Mucosa of rectum (tissue), 2 donors: Measurements from ENCODE around the gene APOL2.
"Not testable (repeated sequence)": the region's sequence is repeated elsewhere in the genome, so short reads cannot be mapped to it uniquely, and the experiment has no call there.

Experiments
- H3K27ac ChIP-seq, 2 donors: one replicate each; pipeline ENCODE4 v1.7.0; 2013; ENCODE audit warnings: inconsistent platforms in 2 of 2, low read depth in 2 of 2, low read length in 2 of 2
- H3K27me3 ChIP-seq, 2 donors: one replicate each; pipeline ENCODE4 v1.7.0; 2013; ENCODE audit warnings: low read length in 2 of 2; ENCODE audit not compliant: control insufficient read depth in 2 of 2, insufficient read depth in 2 of 2
- H3K36me3 ChIP-seq, 2 donors: one replicate each; pipeline ENCODE4 v1.7.0; 2013; ENCODE audit warnings: low read length in 2 of 2; ENCODE audit not compliant: control insufficient read depth in 2 of 2, insufficient read depth in 2 of 2
- H3K4me1 ChIP-seq, 2 donors: one replicate each; pipeline ENCODE4 v1.7.0; 2013; ENCODE audit warnings: low read length in 2 of 2, mild to moderate bottlenecking in 1 of 2; ENCODE audit not compliant: control insufficient read depth in 2 of 2, insufficient read depth in 2 of 2
- H3K4me3 ChIP-seq, 2 donors: one replicate each; pipeline ENCODE4 v1.7.0; 2013; ENCODE audit warnings: low read length in 2 of 2
- H3K9ac ChIP-seq, 2 donors: one replicate each; pipeline ENCODE4 v1.7.0; 2013; ENCODE audit warnings: low read length in 2 of 2, low read depth in 1 of 2, mild to moderate bottlenecking in 1 of 2
- H3K9me3 ChIP-seq, 2 donors: one replicate each; pipeline ENCODE4 v1.7.0; 2013; ENCODE audit warnings: low read length in 2 of 2; ENCODE audit not compliant: control insufficient read depth in 2 of 2
- donor health status: healthy.
- donor health status: Normal muscosa, but diverticular disease.

The APOL2 gene

GRCh38 chr22:36193577-36193976 lies 45.8 kb downstream of the APOL2 start:
- Histone ChIP-seq H3K4me1 (peaks cover 4% of the 10 kb centered on the region in 2 donors), H3K9ac (no peak overlapping the region), H3K36me3 (no peaks in the 10 kb centered on the region), H3K27ac (no peak overlapping the region), H3K9me3 (no peaks in the 10 kb centered on the region), H3K4me3 (no peak overlapping the region), H3K27me3 (no peaks in the 10 kb centered on the region)

GRCh38 chr22:36193171-36193570 lies 46.2 kb downstream of the APOL2 start:
- Histone ChIP-seq H3K27ac (no peak overlapping the region), H3K4me3 (no peak overlapping the region), H3K27me3 (no peaks in the 10 kb centered on the region), H3K9me3 (no peaks in the 10 kb centered on the region), H3K4me1 (peaks cover 4% of the 10 kb centered on the region in 2 donors), H3K9ac (no peak overlapping the region), H3K36me3 (no peaks in the 10 kb centered on the region)

- Histone ChIP-seq H3K4me1 (peaks cover 2 to 4% of the 10 kb centered on the region in 2 donors), H3K27ac (no peak overlapping the region), H3K4me3 (no peak overlapping the region), H3K9ac (no peak overlapping the region), H3K27me3 (no peaks in the 10 kb centered on the region), H3K36me3 (no peaks in the 10 kb centered on the region), H3K9me3 (no peaks in the 10 kb centered on the region)
These were observed 46.8 kb downstream of the APOL2 start for GRCh38 chr22:36192542-36192941.

GRCh38 chr22:36191106-36191836 lies 48.1 kb downstream of the APOL2 start:
- Histone ChIP-seq H3K4me1 (peaks cover 0 to 4% of the 10 kb centered on the region in 2 donors), H3K27me3 (no peaks in the 10 kb centered on the region), H3K9me3 (no peaks in the 10 kb centered on the region), H3K27ac (peak overlapping the region in 1 of 2 donors; percentile 16), H3K4me3 (no peak overlapping the region), H3K9ac (no peak overlapping the region), H3K36me3 (no peaks in the 10 kb centered on the region)

- H3K9me3 ChIP-seq, H3K9ac ChIP-seq: not testable (repeated sequence)
These were observed 51.5 kb downstream of the APOL2 start for GRCh38 chr22:36187862-36188261.

DNA sequence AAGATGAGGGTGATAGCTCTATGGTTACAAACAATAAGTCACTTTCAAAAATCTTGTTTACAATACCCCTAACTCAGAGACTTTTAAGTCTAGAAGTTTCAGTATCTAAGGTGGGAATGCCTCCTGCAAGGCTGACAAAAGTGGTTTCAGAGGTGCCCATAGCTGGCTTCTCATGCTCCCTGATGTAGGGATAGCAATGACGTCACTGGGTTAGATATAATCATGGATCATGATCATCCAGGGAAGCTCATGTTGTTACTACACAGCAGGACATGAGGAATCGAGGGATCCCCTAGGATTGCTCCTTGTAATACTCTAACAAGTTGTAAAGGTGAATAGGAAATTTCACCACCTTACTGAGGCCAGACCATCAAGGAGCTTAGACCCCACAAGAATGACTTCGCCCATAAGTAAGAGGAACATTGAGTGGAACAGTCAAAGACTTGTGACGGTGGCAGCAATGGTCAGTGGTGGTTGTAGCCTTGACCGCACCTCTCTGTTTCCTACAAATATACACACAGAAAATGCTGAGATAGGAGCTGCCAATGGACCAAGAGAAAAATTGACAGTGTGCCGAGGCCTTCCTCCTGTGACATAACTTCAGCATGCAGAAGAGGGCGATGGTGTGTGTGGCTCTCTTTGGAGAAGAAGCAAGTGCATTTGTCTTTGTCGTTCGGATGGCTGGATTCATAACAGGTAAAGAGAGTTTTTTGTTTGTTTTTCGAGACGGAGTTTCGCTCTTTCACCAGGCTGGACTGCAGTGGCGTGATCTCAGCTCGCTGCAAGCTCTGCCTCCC lies 53.3 kb downstream of the APOL2 start:
- H3K27ac ChIP-seq = no peak overlapping the region
- no peak overlapping the region for H3K9ac ChIP-seq
- no peaks in the 10 kb centered on the region for H3K9me3 ChIP-seq
- H3K4me1 ChIP-seq = no peaks in the 10 kb centered on the region
- H3K27me3 ChIP-seq = no peaks in the 10 kb centered on the region
- no peak overlapping the region for H3K4me3 ChIP-seq
- no peaks in the 10 kb centered on the region for H3K36me3 ChIP-seq

More at GRCh38 chr22:36187862-36188261, 51.5 kb downstream of the APOL2 start:
- not testable (repeated sequence) for H3K4me1 ChIP-seq, H3K36me3 ChIP-seq, H3K27me3 ChIP-seq, H3K27ac ChIP-seq, H3K4me3 ChIP-seq

DNA sequence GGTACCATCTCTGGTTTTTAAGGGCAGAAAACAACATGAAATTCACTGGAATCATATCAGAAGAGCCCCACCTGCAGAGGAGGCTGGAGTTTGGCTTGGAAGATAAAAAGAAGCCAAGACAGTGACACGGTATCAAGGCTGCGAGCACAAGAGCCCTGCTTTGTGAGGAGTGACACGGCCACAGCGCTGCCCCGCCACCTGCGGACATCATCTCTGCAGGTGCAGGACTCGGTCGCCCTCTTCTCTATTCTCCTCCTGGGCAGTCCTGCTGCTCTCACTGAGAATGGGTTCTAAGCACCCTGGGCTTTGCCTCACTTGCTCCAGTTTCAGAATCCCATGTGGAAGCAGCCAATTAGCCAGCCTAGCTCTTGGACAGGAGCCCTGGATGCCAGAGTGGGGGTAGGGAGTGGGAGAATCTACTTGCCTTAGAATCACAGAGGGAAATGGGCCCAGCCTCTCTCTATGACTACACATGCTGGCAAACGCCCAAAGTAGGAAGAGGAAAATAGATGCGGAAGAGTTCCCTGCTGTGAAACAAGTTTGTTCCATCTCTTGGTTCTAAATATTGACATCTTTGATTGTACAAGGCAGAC lies 54.8 kb downstream of the APOL2 start:
- H3K36me3 ChIP-seq = no peaks in the 10 kb centered on the region
- H3K27me3 ChIP-seq = no peaks in the 10 kb centered on the region
- no peak overlapping the region for H3K9ac ChIP-seq
- no peaks in the 10 kb centered on the region for H3K9me3 ChIP-seq
- no peak overlapping the region for H3K4me3 ChIP-seq
- no peaks in the 10 kb centered on the region for H3K4me1 ChIP-seq
- H3K27ac ChIP-seq = no peak overlapping the region

GRCh38 chr22:36183446-36183845 lies 55.9 kb downstream of the APOL2 start:
- Histone ChIP-seq H3K27ac (no peak overlapping the region), H3K36me3 (no peaks in the 10 kb centered on the region), H3K4me3 (no peak overlapping the region), H3K9me3 (no peaks in the 10 kb centered on the region), H3K4me1 (no peaks in the 10 kb centered on the region), H3K9ac (no peak overlapping the region), H3K27me3 (no peaks in the 10 kb centered on the region)

DNA sequence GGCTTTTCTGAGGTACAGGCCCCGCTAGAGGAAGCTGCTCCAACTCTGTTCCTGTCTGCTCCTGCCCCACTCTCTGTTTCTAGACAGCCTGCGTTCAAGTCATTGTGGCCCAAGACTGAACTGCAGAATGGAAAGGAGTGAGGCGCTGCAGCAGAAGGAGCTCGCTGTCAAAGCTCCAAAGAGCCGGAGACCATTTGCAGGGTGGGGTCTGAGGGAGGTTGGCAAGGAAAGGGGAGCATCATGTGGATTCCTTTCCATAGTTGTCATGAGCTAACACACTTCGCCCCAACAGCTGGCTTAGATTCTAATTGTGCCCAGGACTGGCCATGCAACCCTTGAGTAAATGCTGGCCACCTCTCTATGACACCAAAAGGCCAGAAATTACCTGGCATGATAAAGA lies 56.5 kb downstream of the APOL2 start:
- no peaks in the 10 kb centered on the region for H3K36me3 ChIP-seq
- H3K4me3 ChIP-seq = no peak overlapping the region

DNA sequence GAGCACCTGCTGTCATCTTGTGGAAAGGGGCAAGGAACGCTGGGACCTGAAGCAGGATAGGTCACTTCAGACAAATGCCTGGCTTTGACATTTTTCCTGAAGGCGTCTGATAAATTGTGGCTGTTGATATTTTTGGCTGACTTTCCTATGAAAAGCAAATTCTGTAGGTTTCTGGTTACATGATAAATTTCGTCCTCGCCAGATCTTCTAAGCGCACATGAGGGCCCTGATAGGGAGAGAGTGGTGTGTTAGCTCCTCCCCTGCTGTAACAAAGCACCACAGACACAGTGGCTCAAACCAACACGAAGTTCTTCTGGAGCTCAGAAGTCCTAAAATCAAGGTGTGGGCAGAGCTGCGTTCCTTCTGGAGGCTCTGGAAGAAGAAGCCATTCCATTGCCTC lies 57.3 kb downstream of the APOL2 start:
- Histone ChIP-seq H3K27ac (no peak overlapping the region), H3K4me3 (no peak overlapping the region), H3K9ac (no peak overlapping the region), H3K4me1 (no peaks in the 10 kb centered on the region), H3K9me3 (no peaks in the 10 kb centered on the region), H3K27me3 (no peaks in the 10 kb centered on the region), H3K36me3 (no peaks in the 10 kb centered on the region)

More for the DNA sequence above, 56.5 kb downstream of the APOL2 start:
- Histone ChIP-seq H3K9ac (no peak overlapping the region), H3K27ac (no peak overlapping the region), H3K9me3 (no peaks in the 10 kb centered on the region), H3K27me3 (no peaks in the 10 kb centered on the region), H3K4me1 (no peaks in the 10 kb centered on the region)
